Esophagus squamous epithelium (tissue), 5 donors: ENCODE results near the gene CTH. TPM values are rescaled to one million over a fixed set of nuclear protein-coding genes. Genes with fewer than 3 reads are reported as not detected.
"Not testable (repeated sequence)": the region's sequence is repeated elsewhere in the genome, so short reads cannot be mapped to it uniquely, and the experiment has no call there.

Source experiments
- DNase-seq: peaks from one replicate; lab custom pipeline; 2025; lab: John Stamatoyannopoulos, UW
- H3K27ac ChIP-seq, 4 donors: fragments of 200-600 bp; sonication (generic); one replicate each; pipeline ENCODE4 v1.5.1; 2016 to 2019; ENCODE audit warnings: mild to moderate bottlenecking in 1 of 4
- H3K27me3 ChIP-seq, 4 donors: fragments of 200-600 bp; sonication (generic); 1 replicate in 3 of 4; 2 replicates in 1 of 4; pipeline versions ENCODE4 v1.5.1 to v1.6.0; 2017 to 2021; ENCODE audit warnings: antibody characterized with exemption in 1 of 4
- H3K36me3 ChIP-seq, 3 donors: fragments of 200-600 bp; sonication (generic); one replicate each; pipeline ENCODE4 v1.5.1; 2016 to 2019
- H3K4me1 ChIP-seq, 3 donors: fragments of 200-600 bp; sonication (generic); one replicate each; pipeline ENCODE4 v1.5.1; 2017 to 2019
- H3K4me3 ChIP-seq, 4 donors: fragments of 200-600 bp; sonication (generic); 1 replicate in 3 of 4; 2 replicates in 1 of 4; pipeline ENCODE4 v1.5.1; 2016 to 2019; ENCODE audit warnings: mild to moderate bottlenecking in 2 of 4, moderate library complexity in 1 of 4
- H3K9me3 ChIP-seq, 3 donors: fragments of 200-600 bp; sonication (generic); one replicate each; pipeline ENCODE4 v1.5.1; 2016 to 2019
- CTCF ChIP-seq, 6 experiments: fragments of 450-650 bp in 4 of 6; fragments of 200-600 bp in 2 of 6; sonication (generic) in 2 of 6; IDR thresholded peaks; one replicate each; pipeline ENCODE4 v1.5.1; 2016 to 2019; ENCODE audit warnings: antibody characterized with exemption in 6 of 6, mild to moderate bottlenecking in 4 of 6, moderate library complexity in 4 of 6
- POLR2A ChIP-seq, 4 donors: fragments of 450-650 bp; IDR thresholded peaks; one replicate each; pipeline ENCODE4 v1.6.1; 2017; ENCODE audit warnings: antibody characterized with exemption in 4 of 4, mild to moderate bottlenecking in 4 of 4, moderate library complexity in 3 of 4
- WGBS, 2 donors: methylation state at CpG; one replicate each; pipeline ENCODE4 v1.1.5; 2018; 5-methylcytosine and 5-hydroxymethylcytosine counted together
- intact Hi-C: fragments of 100-400 bp; cut with DNase I; formaldehyde crosslinking; loops from one replicate; pipeline ENCODE4 v1.15.0; 2022
- total RNA-seq, 4 donors: library from RNA; depleted of rRNA; stranded (reverse); fragments of >200 nt; gene quantifications; one replicate each; pipeline ENCODE4 v1.1.0, GENCODE V29; 2016
- donor health status: DM: yes; HTN: yes; CAD: no.

CTH gene
- total RNA-seq, 4 donors from 2014 or later = 0.41 to 3.2 (median 1.1) TPM

- no peak overlapping the region for H3K27ac ChIP-seq
- intact Hi-C loops = no loop called here
- no peak for TF ChIP-seq CTCF (IDR thresholded peaks at IDR 0.05)
- TF ChIP-seq POLR2A (IDR thresholded peaks at IDR 0.05) = no peak
- H3K36me3 ChIP-seq = no peaks in the 10 kb centered on the region
- H3K9me3 ChIP-seq = no peaks in the 10 kb centered on the region
- H3K4me1 ChIP-seq = no peaks in the 10 kb centered on the region
- H3K27me3 ChIP-seq = peaks cover 0 to 3% (median 0%) of the 10 kb centered on the region in 4 donors
- no peak for DNase-seq
- no peak overlapping the region for H3K4me3 ChIP-seq
These were observed 54.8 kb downstream of the CTH start for GRCh38 chr1:70465911-70466310.

- no peak overlapping the region for H3K4me3 ChIP-seq
- H3K36me3 ChIP-seq = no peaks in the 10 kb centered on the region
- H3K27me3 ChIP-seq = peaks cover 0 to 3% (median 0%) of the 10 kb centered on the region in 4 donors
- H3K27ac ChIP-seq = no peak overlapping the region
- WGBS, 2 donors = 48 to 89% methylated on average over 5 of the region's 6 CpGs
- TF ChIP-seq POLR2A (IDR thresholded peaks at IDR 0.05) (no peak), CTCF (IDR thresholded peaks at IDR 0.05) (no peak)
- H3K4me1 ChIP-seq = no peaks in the 10 kb centered on the region
- intact Hi-C loops = no loop called here
- DNase-seq = no peak
- H3K9me3 ChIP-seq = no peaks in the 10 kb centered on the region
These were observed 56.5 kb downstream of the CTH start for GRCh38 chr1:70467531-70467930.

- 57% methylated on average over 1 of the region's 5 CpGs; no CpG with 5 or more reads in 1 of the 2 donors for WGBS, 2 donors
- Histone ChIP-seq H3K27me3 (peaks cover 0 to 3% (median 0%) of the 10 kb centered on the region in 4 donors), H3K4me3 (no peak overlapping the region), H3K27ac (no peak overlapping the region), H3K36me3 (no peaks in the 10 kb centered on the region), H3K9me3 (no peaks in the 10 kb centered on the region), H3K4me1 (no peaks in the 10 kb centered on the region)
- intact Hi-C loops = no loop called here
- no peak for TF ChIP-seq CTCF (IDR thresholded peaks at IDR 0.05)
- TF ChIP-seq POLR2A (IDR thresholded peaks at IDR 0.05) = no peak
- no peak for DNase-seq
These were observed 57.1 kb downstream of the CTH start for GRCh38 chr1:70468180-70468579.

GRCh38 chr1:70469184-70469583 lies 58.1 kb downstream of the CTH start:
- H3K27me3 ChIP-seq, H3K4me3 ChIP-seq, H3K36me3 ChIP-seq, intact Hi-C loops, H3K4me1 ChIP-seq, H3K27ac ChIP-seq, DNase-seq, H3K9me3 ChIP-seq: not testable (repeated sequence)
- WGBS, 2 donors = 69 to 73% methylated on average over 2 of the region's 2 CpGs

GRCh38 chr1:70475023-70475422 lies 64.0 kb downstream of the CTH start:
- 60 to 75% methylated on average over 1 of the region's 1 CpG for whole genome bisulfite sequencing, 2 donors
- H3K27ac ChIP-seq = no peak overlapping the region
- H3K36me3 ChIP-seq = no peaks in the 10 kb centered on the region
- H3K4me1 ChIP-seq = no peaks in the 10 kb centered on the region
- TF ChIP-seq CTCF (IDR thresholded peaks at IDR 0.05) (no peak), POLR2A (IDR thresholded peaks at IDR 0.05) (no peak)
- no peaks in the 10 kb centered on the region for H3K27me3 ChIP-seq
- H3K4me3 ChIP-seq = no peak overlapping the region
- DNase-seq = no peak
- intact Hi-C loops = no loop called here
- H3K9me3 ChIP-seq = no peaks in the 10 kb centered on the region

- no peaks in the 10 kb centered on the region for H3K4me1 ChIP-seq
- intact Hi-C loops = no loop called here
- TF ChIP-seq POLR2A (IDR thresholded peaks at IDR 0.05) (no peak), CTCF (IDR thresholded peaks at IDR 0.05) (no peak)
- WGBS, 2 donors = 84 to 92% methylated on average over 12 of the region's 12 CpGs
- no peak overlapping the region for H3K4me3 ChIP-seq
- no peaks in the 10 kb centered on the region for H3K27me3 ChIP-seq
- H3K36me3 ChIP-seq = no peaks in the 10 kb centered on the region
- H3K9me3 ChIP-seq = no peaks in the 10 kb centered on the region
- H3K27ac ChIP-seq = no peak overlapping the region
- no peak for DNase-seq
These were observed 66.0 kb downstream of the CTH start for GRCh38 chr1:70477090-70477489.

- H3K36me3 ChIP-seq, H3K9me3 ChIP-seq, H3K4me1 ChIP-seq, H3K27me3 ChIP-seq, H3K4me3 ChIP-seq, intact Hi-C loops, H3K27ac ChIP-seq, DNase-seq: not testable (repeated sequence)
- WGBS, 2 donors = 70 to 94% methylated on average over 2 to 4 of the region's 4 CpGs
These were observed 66.8 kb downstream of the CTH start for GRCh38 chr1:70477905-70478304.
